GM18909 (cell line): ENCODE results near the gene KIF13A.
"Not testable (repeated sequence)": the region's sequence is repeated elsewhere in the genome, so short reads cannot be mapped to it uniquely, and the experiment has no call there.

Experiments used
- ATAC-seq: cut with Tn5 transposase; IDR thresholded peaks from one replicate; pipeline ENCODE4 v1.9.1; 2021; ENCODE audit warnings: mild to moderate bottlenecking; ENCODE audit not compliant: unreplicated experiment, poor library complexity

The KIF13A gene

DNA sequence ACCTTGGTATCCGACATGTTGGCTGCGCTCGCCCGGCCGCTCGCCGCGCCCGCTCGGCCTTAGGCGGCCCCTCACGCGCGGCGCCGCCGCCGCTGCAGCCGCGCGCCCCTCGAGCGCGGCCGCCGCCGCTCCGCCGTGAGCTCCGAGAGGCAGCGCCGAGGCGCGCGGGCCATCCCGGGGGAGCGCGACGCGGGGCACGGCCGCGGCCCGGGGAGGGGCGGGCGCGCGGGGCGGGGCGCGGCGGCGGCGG is at the start of gene KIF13A:
KIF13A (minus strand) TSS at position 189 of the 250 bp plus-strand sequence; CDS start at position 17, 172 bp downstream.
- no peak for ATAC-seq

- no peak for ATAC-seq
These were observed 49.3 kb upstream of the KIF13A start for GRCh38 chr6:18036781-18037180.

- ATAC-seq, result no peak
These were observed 48.0 kb upstream of the KIF13A start for GRCh38 chr6:18035330-18035854.

- ATAC-seq, result no peak
These were observed 47.4 kb upstream of the KIF13A start for GRCh38 chr6:18034798-18035202.

DNA sequence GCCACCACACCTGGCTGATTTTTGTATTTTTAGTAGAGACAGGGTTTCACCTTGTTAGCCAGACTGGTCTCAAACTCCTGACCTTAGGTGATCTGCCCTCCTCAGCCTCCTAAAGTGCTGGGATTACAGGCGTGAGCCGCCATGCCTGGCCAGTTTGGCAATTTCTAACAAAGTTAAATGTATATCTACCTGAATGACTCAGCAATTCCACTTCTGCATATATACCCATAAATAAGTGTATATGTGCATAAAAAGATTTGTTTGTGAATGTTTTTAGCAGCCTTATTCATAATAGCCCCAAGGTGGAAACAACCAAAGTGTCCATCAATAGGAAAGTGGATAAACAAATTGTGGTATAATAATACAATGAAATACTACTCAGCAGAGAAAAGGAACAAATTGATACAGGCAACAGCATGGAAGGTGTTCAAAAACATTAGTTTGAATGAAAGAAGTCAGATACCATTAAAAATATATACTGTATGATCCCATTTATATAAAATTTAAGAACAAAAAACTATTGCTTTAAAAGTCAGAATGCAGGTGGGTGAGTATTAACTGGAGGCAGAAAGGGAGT is 44.3 kb upstream of the KIF13A start:
- ATAC-seq, result no peak

DNA sequence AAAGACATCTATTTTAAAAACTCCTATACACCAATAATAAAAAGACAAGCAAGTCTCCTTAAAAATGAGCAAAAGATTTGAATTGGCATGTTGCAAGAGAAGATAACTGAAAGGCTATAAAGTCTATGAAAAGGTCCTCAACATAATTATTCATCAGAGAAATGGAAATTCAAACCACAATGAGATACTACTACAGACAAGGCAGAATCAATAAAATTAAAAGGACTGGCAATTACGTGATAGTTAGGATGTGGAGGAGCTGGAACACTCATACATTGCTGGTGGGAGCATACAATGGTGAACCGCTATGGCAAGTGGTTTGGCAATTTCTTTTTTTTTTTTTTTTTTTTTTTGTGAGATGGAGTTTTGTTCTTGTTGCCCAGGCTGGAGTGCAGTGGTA is 43.8 kb upstream of the KIF13A start:
- no peak for ATAC-seq

- ATAC-seq, result no peak
These were observed 40.9 kb upstream of the KIF13A start for GRCh38 chr6:18028332-18028731.

GRCh38 chr6:18025596-18025995 is 38.2 kb upstream of the KIF13A start:
- no peak for ATAC-seq

DNA sequence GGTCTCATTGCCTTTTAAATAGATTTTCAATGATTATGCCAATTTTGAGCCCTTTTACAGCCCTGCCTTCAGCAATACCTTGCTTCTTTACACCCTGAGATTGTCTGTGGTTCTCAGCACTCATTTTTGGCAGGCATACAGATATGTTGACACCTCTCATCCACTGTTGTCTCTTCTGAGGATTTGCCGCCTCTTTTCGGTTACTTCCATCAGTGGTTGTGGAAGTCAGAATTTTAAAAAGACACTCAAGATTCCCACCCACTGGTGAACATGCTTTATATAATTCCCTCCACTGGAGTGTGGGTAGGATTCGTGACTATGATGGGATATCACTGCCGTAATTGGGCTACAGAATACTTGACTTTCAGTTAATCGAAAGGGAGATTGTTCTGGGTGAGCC is 37.4 kb upstream of the KIF13A start:
- ATAC-seq, result no peak

DNA sequence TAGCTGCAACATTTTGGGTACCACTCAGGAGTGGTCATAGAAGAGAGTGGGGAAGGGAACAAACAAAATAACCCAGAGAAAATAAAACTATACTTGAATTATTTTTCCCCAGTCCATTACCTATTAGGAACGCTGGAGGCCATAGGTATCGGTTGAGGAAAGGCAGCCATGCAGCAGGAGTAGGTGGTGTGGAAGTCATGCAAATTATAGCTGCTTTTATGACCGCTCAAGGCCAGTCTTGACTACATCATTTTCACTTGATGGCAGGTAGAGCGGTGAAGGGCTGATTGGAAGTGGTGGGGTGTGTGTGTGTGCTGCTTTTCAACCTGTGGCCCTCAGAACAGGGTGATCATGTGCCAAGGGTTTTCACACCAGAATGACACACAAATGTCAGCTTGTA is 36.5 kb upstream of the KIF13A start:
- no peak for ATAC-seq

DNA sequence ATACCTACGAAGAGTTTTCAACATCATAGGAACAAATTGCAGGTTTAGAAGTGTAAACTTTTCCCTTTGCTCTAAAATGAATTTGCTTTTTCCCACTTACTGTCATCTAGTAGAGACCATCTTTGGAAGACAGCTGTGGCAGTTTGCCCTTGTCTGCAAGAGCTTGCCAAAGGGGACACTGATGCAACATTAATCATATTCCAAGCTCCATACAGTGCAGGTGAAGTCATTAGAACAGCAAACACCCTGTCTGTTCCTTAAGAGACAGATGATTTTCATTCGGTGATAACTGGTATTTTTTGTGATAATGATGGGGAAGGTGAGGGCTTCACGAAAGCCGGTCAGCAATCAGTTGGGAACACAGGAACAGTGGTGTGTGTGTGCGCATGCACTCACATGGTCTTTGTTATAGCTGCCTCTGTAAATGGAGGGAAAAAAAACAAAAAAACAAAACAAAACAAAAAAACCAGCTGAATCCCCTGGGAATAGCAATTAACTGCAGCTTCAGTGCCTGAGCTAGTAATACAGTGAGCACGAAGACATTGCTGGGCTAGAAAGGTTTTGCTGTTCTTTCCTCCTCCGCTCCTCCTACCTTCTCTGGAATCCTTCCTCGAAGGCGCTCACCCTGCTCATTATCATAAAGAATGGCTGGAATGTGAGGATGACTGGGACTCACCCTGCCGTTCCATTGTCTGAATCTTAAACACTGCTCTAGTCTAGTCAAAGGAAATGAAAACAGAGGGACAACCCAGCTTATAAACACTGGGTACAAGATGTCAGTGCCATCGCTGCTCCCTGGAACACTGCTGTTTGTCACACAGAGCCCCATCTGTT is 35.2 kb upstream of the KIF13A start:
- ATAC-seq, result no peak

- no peak for ATAC-seq
These were observed 33.9 kb upstream of the KIF13A start for GRCh38 chr6:18021166-18021850.

- ATAC-seq, result not testable (repeated sequence)
These were observed 33.1 kb upstream of the KIF13A start for GRCh38 chr6:18020545-18020944.

DNA sequence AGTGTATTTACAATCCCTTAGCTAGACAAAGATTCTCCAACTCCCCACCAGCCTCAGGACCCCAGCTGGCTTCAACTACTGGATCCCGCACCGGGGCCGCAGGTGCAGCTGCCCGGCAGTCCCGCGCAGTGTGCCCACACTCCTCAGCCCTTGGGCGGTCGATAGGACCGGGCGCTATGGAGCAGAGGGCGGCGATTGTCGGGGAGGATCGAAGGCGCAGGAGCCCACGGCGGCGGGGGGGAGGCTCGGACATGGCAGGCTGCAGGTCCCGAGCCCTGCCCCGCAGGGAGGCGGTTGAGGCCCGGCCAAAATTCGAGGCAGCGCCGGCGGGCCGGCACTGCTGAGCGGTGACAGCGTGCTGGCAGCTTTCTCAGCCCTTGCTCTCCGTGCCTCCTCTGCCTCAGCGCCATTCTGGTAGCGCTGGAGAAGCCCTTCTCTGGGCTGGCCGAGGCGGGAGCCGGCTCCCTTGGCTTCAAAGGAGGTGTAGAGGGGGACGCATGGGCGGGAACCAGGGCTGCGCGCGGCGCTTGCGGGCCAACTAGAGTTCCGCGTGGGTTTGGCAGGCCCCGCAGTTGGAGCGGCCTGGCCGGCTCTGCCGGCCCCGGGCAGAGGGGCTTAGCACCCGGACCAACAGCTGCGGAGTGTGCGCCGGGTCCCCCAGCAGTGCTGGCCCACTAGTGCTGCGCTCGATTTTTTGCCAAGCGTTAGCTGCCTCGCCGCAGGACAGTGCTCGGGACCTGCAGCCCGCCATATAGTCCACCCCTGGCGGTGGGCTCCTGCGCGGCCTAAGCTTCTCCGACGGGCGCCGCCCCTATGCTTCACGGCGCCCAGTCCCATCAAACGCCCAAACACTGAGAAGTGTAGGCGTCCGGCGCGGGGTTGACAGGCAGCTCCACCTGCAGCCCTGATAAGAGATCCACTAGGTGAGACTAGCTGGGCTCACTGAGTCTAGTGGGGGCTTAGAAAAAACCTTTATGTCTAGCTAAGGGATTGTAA is 32.4 kb upstream of the KIF13A start:
- ATAC-seq, result no peak

DNA sequence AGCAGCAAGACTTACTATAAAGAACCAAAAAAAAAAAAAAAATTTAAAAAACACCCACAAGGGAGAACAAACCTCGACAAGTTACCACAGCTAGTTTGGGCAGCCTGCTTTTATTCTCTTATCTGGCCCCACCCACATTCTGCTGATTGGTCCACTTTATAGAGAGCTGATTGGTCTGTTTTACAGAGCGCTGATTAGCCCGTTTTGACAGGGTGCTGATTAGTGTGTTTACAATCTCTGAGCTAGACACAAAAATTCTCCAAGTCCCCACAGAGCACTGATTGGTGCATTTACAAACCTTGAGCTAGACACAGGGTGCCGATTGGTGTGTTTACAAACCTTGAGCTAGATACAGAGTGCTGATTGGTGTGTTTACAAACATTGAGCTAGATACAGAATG is 31.7 kb upstream of the KIF13A start:
- ATAC-seq, result not testable (repeated sequence)

- no peak for ATAC-seq
These were observed 29.3 kb upstream of the KIF13A start for GRCh38 chr6:18016698-18017097.

DNA sequence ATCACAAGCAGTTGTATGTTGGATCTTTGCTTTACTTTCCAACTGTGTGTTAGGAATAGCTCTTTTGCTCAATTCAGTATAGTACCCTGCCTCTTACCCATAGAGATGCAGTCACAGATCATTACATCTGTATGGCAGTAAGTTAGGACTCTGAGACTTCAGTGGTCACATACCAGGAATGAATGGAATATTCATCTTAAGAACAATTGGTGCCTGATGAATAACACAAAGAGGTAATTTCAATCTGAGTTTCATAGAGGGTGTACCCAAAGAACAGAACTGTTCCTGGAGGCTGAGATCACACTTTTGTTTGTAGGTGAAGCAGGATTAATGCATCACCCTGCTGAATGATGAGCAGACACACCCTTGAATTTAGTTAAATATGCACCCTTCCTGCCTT is 28.7 kb upstream of the KIF13A start:
- ATAC-seq, result no peak

- ATAC-seq, result no peak
These were observed 23.9 kb upstream of the KIF13A start for GRCh38 chr6:18011287-18011686.

DNA sequence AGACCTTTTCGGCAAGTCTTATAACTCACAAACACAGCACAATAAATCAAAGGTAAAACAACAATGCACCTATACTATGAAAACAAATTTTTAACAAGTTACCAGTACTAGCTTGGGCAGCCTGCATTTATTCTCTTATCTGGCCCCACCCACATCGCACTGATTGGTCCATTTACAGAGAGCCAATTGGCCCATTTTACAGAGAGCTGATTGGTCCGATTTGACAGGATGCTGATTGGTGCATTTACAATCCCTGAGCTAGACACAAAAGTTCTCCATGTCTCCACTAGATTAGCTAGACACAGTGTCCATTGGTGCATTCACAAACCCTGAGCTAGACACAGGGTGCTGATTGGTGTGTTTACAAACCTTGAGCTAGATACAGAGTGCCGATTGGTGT is 23.1 kb upstream of the KIF13A start:
- ATAC-seq, result not testable (repeated sequence)

DNA sequence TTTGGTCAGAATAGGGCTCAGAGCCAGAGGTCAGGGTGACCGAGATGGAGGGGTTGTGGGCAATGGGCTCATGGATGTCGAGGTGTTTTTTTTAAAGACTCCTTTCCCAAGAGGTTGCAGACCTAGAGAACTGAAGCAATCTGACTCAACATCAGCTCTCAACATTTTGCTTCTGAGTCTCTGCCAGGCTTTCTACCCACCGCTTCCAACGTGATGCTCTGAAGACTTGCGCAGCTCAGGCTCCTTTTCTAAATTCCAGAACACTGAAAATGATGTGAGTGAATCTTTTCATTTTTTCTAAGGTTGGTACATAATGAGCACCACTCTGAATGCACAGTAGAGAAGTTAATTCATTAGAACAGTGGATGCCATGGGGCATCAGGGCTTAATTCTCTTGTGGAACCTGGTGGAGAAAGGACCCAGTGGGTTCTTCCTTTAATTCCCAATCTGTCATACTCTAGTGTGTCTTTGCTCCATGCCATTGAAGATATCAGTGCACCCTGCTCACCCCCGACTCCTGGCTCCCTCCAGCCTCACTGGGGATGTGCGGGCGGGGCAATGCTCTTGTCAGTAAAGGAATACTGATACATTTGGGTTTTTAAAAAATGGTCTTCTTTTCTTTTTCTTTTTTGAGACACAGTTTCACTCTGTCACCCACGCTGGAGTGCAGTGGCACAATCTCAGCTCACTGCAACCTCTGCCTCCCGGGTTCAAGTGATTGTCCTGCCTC is 17.0 kb upstream of the KIF13A start:
- no peak for ATAC-seq
